Panc1 (cell line): Measurements from ENCODE around the gene AHSA1. TPM values are rescaled to one million over a fixed set of nuclear protein-coding genes. Genes with fewer than 3 reads are reported as not detected.

Experiments
- ATAC-seq: fragments of 200-7000 bp; cut with Tn5 transposase; 2 replicates; pipeline ENCODE4 v1.9.1; 2020; ENCODE audit warnings: mild to moderate bottlenecking, moderate library complexity
- BruUV-seq: library from RNA; stranded (reverse); fragments of 400-500 nt; replicated peaks from 2 replicates; lab custom pipeline; 2021; lab: Mats Ljungman, UMichigan
- CTCF ChIA-PET: fragments of 300-600 bp; sonication (Branson Sonifier 250); formaldehyde crosslinking; loops from one replicate; lab custom pipeline; 2022; ENCODE audit warnings: antibody characterized with exemption; lab: Charles Lee
- POLR2A ChIA-PET: fragments of 300-600 bp; sonication (Branson Sonifier 250); formaldehyde crosslinking; loops from one replicate; lab custom pipeline; 2022; ENCODE audit warnings: antibody characterized with exemption; lab: Charles Lee
- DNase-seq: peaks from one replicate; pipeline ENCODE4 v3.0.0-alpha.2; 2010; ENCODE audit warnings: low read depth, low spot score
- H3K27ac ChIP-seq: 2 replicates; pipeline ENCODE4 v1.5.1; 2011; ENCODE audit warnings: mild to moderate bottlenecking, low read length, inconsistent platforms
- H3K27me3 ChIP-seq: fragments of 200-500 bp; sonication (Bioruptor generic); 2 replicates; pipeline ENCODE4 v1.6.0; 2014; ENCODE audit warnings: low read length, inconsistent platforms; ENCODE audit not compliant: control insufficient read depth, insufficient read depth
- H3K36me3 ChIP-seq: fragments of 200-500 bp; sonication (Bioruptor generic); 2 replicates; pipeline ENCODE4 v1.5.1; 2014; ENCODE audit warnings: inconsistent platforms, mild to moderate bottlenecking, low read length, moderate library complexity; ENCODE audit not compliant: control insufficient read depth, insufficient read depth
- H3K4me1 ChIP-seq: 2 replicates; pipeline ENCODE4 v1.5.1; 2011; ENCODE audit warnings: inconsistent platforms, mild to moderate bottlenecking, low read length, moderate library complexity; ENCODE audit not compliant: control insufficient read depth, insufficient read depth
- H3K4me3 ChIP-seq, 2 experiments: 2 replicates each; pipeline ENCODE4 v1.5.1; 2011 to 2012; ENCODE audit warnings: low read depth in 2 of 2, low read length in 2 of 2, mild to moderate bottlenecking in 2 of 2, inconsistent platforms in 1 of 2, moderate library complexity in 1 of 2
- H3K9me3 ChIP-seq: fragments of 200-500 bp; sonication (Bioruptor generic); 2 replicates; pipeline ENCODE4 v1.5.1; 2014; ENCODE audit warnings: low read depth, mild to moderate bottlenecking, inconsistent platforms, low read length, moderate library complexity; ENCODE audit not compliant: control insufficient read depth, insufficient read depth
- POLR2AphosphoS5 ChIP-seq: IDR thresholded peaks from 2 replicates; pipeline ENCODE4 v1.6.1; 2012; ENCODE audit warnings: mild to moderate bottlenecking, low read depth, low read length, moderate library complexity
- SIN3A ChIP-seq: IDR thresholded peaks from 2 replicates; pipeline ENCODE4 v1.6.1; 2012; ENCODE audit warnings: low read depth, mild to moderate bottlenecking, low read length, moderate library complexity, borderline replicate concordance; ENCODE audit not compliant: insufficient read depth
- TCF7L2 ChIP-seq: IDR thresholded peaks from 2 replicates; pipeline ENCODE4 v1.6.1; 2011; ENCODE audit warnings: mild to moderate bottlenecking, low read depth, low read length, inconsistent platforms
- in situ Hi-C: cut with HindIII; loops from 2 replicates; pipeline ENCODE4 v1.10.0; 2016; ENCODE audit warnings: low sequenced_read_pairs, low pct_unique_long_range_greater_than_20kb
- intact Hi-C: fragments of 100-400 bp; cut with micrococcal nuclease; formaldehyde crosslinking; loops from one replicate; pipeline ENCODE4 v1.10.0; 2022; ENCODE audit not compliant: unreplicated experiment
- total RNA-seq: library from RNA; stranded (reverse); gene quantifications from one replicate; pipeline ENCODE4 v1.2.1, GENCODE V29; 2021; ENCODE audit not compliant: unreplicated experiment
- TF ChIP-seq, protein P1 (sequence below), 2 experiments: IDR thresholded peaks; 2 replicates each; pipeline ENCODE4 v1.6.1; 2011 to 2012; ENCODE audit warnings: low read depth in 2 of 2, control low read depth in 1 of 2, low read length in 1 of 2, mild to moderate bottlenecking in 1 of 2, moderate library complexity in 1 of 2; ENCODE audit not compliant: insufficient read depth in 1 of 2
- TF ChIP-seq, protein P2 (sequence below): fragments of 450-650 bp; IDR thresholded peaks from 2 replicates; pipeline ENCODE4 v1.5.1; 2017; ENCODE audit warnings: mild to moderate bottlenecking

The AHSA1 gene
- total RNA-seq, 1 experiment from 2014 or later: 142 TPM

DNA sequence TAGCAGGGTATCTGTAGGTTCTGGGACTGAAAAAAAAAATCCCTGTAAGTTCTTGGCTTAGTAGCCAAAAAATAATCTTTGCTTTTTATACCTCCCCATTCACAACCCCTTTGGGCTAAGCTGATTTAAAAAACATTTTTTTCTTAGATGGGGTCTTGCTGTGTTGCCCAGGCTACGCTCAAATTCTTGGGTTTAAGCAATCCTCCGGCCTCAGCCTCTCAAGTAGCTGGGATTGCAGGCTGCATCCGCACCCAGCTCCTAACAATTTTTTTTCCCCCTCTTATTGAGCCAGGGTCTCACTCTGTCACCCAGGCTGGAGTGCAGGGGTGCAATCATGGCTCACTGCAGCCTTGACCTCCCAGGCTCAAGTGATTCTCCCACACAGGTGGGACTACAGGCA is 49.9 kb downstream of the AHSA1 start:
- intact Hi-C loops (no loop called here), in situ Hi-C loops (no loop called here)
- Histone ChIP-seq H3K4me3 (no peak overlapping the region), H3K9me3 (no peaks in the 10 kb centered on the region), H3K27ac (no peak overlapping the region), H3K27me3 (no peaks in the 10 kb centered on the region), H3K36me3 (peaks cover 3% of the 10 kb centered on the region), H3K4me1 (no peaks in the 10 kb centered on the region)
- no TSS peak for BruUV-seq
- POLR2A ChIA-PET: no interaction called here
- CTCF ChIA-PET: no interaction called here
- DNase-seq (no peak), ATAC-seq (no peak)
- TF ChIP-seq, protein P1, sequence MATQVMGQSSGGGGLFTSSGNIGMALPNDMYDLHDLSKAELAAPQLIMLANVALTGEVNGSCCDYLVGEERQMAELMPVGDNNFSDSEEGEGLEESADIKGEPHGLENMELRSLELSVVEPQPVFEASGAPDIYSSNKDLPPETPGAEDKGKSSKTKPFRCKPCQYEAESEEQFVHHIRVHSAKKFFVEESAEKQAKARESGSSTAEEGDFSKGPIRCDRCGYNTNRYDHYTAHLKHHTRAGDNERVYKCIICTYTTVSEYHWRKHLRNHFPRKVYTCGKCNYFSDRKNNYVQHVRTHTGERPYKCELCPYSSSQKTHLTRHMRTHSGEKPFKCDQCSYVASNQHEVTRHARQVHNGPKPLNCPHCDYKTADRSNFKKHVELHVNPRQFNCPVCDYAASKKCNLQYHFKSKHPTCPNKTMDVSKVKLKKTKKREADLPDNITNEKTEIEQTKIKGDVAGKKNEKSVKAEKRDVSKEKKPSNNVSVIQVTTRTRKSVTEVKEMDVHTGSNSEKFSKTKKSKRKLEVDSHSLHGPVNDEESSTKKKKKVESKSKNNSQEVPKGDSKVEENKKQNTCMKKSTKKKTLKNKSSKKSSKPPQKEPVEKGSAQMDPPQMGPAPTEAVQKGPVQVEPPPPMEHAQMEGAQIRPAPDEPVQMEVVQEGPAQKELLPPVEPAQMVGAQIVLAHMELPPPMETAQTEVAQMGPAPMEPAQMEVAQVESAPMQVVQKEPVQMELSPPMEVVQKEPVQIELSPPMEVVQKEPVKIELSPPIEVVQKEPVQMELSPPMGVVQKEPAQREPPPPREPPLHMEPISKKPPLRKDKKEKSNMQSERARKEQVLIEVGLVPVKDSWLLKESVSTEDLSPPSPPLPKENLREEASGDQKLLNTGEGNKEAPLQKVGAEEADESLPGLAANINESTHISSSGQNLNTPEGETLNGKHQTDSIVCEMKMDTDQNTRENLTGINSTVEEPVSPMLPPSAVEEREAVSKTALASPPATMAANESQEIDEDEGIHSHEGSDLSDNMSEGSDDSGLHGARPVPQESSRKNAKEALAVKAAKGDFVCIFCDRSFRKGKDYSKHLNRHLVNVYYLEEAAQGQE (IDR thresholded peaks at IDR 0.05; ENCODE audit: insufficient read depth in 1 of 2, low read depth in 2 of 2, low read length in 1 of 2): no peak
- TF ChIP-seq POLR2AphosphoS5 (no peak), SIN3A (no peak), TCF7L2 (no peak)
- TF ChIP-seq, protein P2, sequence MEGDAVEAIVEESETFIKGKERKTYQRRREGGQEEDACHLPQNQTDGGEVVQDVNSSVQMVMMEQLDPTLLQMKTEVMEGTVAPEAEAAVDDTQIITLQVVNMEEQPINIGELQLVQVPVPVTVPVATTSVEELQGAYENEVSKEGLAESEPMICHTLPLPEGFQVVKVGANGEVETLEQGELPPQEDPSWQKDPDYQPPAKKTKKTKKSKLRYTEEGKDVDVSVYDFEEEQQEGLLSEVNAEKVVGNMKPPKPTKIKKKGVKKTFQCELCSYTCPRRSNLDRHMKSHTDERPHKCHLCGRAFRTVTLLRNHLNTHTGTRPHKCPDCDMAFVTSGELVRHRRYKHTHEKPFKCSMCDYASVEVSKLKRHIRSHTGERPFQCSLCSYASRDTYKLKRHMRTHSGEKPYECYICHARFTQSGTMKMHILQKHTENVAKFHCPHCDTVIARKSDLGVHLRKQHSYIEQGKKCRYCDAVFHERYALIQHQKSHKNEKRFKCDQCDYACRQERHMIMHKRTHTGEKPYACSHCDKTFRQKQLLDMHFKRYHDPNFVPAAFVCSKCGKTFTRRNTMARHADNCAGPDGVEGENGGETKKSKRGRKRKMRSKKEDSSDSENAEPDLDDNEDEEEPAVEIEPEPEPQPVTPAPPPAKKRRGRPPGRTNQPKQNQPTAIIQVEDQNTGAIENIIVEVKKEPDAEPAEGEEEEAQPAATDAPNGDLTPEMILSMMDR: no peak

DNA sequence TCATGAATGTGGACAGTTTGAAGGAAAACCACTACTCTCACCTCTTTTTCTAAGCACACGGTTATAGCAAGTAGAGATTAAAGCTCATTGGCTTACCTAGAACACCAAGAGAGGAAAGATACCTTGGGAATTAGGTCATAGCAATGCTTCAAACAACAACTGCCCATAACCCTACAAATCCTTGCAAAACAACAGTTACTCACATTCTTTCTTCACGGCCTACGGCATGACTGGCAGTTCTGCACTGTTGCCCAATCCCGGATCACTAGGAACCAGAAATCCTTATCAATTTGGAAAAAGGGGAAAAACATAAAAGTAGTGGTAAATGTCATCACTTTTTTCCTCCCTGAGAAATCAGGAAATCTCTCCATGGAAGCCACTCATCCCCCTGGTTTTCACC is 50.4 kb downstream of the AHSA1 start:
- POLR2A ChIA-PET: no interaction called here
- intact Hi-C loops: no loop called here
- no peaks in the 10 kb centered on the region for H3K9me3 ChIP-seq

More for the DNA sequence above, 50.4 kb downstream of the AHSA1 start:
- ATAC-seq (no peak), DNase-seq (no peak)
- BruUV-seq: no TSS peak
- H3K4me3 ChIP-seq: no peak overlapping the region
- CTCF ChIA-PET: no interaction called here
- TF ChIP-seq, protein P2: no peak
- no peak for TF ChIP-seq SIN3A
- TF ChIP-seq, protein P1 (IDR thresholded peaks at IDR 0.05; ENCODE audit: insufficient read depth in 1 of 2, low read depth in 2 of 2, low read length in 1 of 2): no peak
- no peak for TF ChIP-seq POLR2AphosphoS5
- no peak for TF ChIP-seq TCF7L2
- no peaks in the 10 kb centered on the region for H3K4me1 ChIP-seq
- H3K27ac ChIP-seq: no peak overlapping the region
- in situ Hi-C loops: no loop called here
- peaks cover 3% of the 10 kb centered on the region for H3K36me3 ChIP-seq
- H3K27me3 ChIP-seq: no peaks in the 10 kb centered on the region
